Natural killer cell (primary cell): ENCODE measurements around the gene MTOR. TPM values are rescaled to one million over a fixed set of nuclear protein-coding genes. Genes with fewer than 3 reads are reported as not detected.

Source experiments
- ATAC-seq, 3 donors: fragments of 150-1000 bp in 2 of 3; fragments of 200-7000 bp in 1 of 3; cut with Tn5 transposase; 1 replicate in 1 of 3; 2 replicates in 2 of 3; pipeline ENCODE4 v1.10.0; 2021; ENCODE audit warnings: mild to moderate bottlenecking in 2 of 3, moderate library complexity in 2 of 3
- DNase-seq, 2 donors: peaks; one replicate each; pipeline versions ENCODE4 v3.0.0 to v3.0.0-alpha.2; 2013 to 2021; ENCODE audit warnings: mixed read lengths in 1 of 2
- H3K27ac ChIP-seq: one replicate; pipeline ENCODE4 v1.5.1; 2013; ENCODE audit warnings: mild to moderate bottlenecking, low read length
- H3K27me3 ChIP-seq: one replicate; pipeline ENCODE4 v1.6.1; 2013; ENCODE audit warnings: low read length; ENCODE audit not compliant: control insufficient read depth, insufficient read depth
- H3K36me3 ChIP-seq: one replicate; pipeline ENCODE4 v1.6.1; 2013; ENCODE audit warnings: low read length; ENCODE audit not compliant: control insufficient read depth, insufficient read depth
- H3K4me1 ChIP-seq: one replicate; pipeline ENCODE4 v1.6.1; 2013; ENCODE audit warnings: low read length; ENCODE audit not compliant: control insufficient read depth, insufficient read depth
- H3K4me3 ChIP-seq: one replicate; pipeline ENCODE4 v1.5.1; 2013; ENCODE audit warnings: low read length
- H3K9me3 ChIP-seq: one replicate; pipeline ENCODE4 v1.6.1; 2013; ENCODE audit warnings: low read length; ENCODE audit not compliant: control insufficient read depth, insufficient read depth
- H3K27ac Mint-ChIP-seq, 2 donors: one replicate each; pipeline ENCODE4 v1.8.0; 2022; ENCODE audit warnings: mild to moderate bottlenecking in 2 of 2, mixed read lengths in 2 of 2, moderate library complexity in 1 of 2
- H3K27me3 Mint-ChIP-seq, 2 donors: one replicate each; pipeline ENCODE4 v1.8.0; 2022; ENCODE audit warnings: low read depth in 2 of 2, mixed read lengths in 2 of 2
- H3K36me3 Mint-ChIP-seq: one replicate; pipeline ENCODE4 v1.8.0; 2022; ENCODE audit warnings: mixed read lengths
- H3K4me1 Mint-ChIP-seq, 2 donors: one replicate each; pipeline ENCODE4 v1.8.0; 2022; ENCODE audit warnings: mixed read lengths in 2 of 2
- H3K4me3 Mint-ChIP-seq: one replicate; pipeline ENCODE4 v1.8.0; 2022; ENCODE audit warnings: mild to moderate bottlenecking, moderate library complexity, mixed read lengths
- H3K9me3 Mint-ChIP-seq, 2 donors: one replicate each; pipeline ENCODE4 v1.8.0; 2022; ENCODE audit warnings: mixed read lengths in 2 of 2
- CTCF ChIP-seq: fragments of 200-600 bp; IDR thresholded peaks from one replicate; pipeline ENCODE4 v1.8.0; 2022; ENCODE audit warnings: antibody characterized with exemption
- WGBS: methylation state at CpG from one replicate; pipeline ENCODE4 v1.1.7; 2013; ENCODE audit warnings: missing lambda C conversion rate; ENCODE audit not compliant: insufficient coverage; 5-methylcytosine and 5-hydroxymethylcytosine counted together
- intact Hi-C: fragments of 100-400 bp; cut with micrococcal nuclease; formaldehyde crosslinking; loops from one replicate; pipeline ENCODE4 v1.14.2; 2022
- total RNA-seq, 4 donors: library from RNA; stranded (reverse); fragments of 120-200 nt in 1 of 4; gene quantifications; one replicate each; pipeline versions ENCODE4 v1.2.3 to v1.2.4, GENCODE V29; 2013 to 2022

Gene MTOR
- total RNA-seq, 3 donors from 2014 or later (not counting 1 experiment from before 2014, with no cell fraction given) = 42.7 to 54.6 (median 43.7) TPM

GRCh38 chr1:11266268-11267074, 4.1 kb upstream of the MTOR start:
- H3K4me1 Mint-ChIP-seq = peaks cover 11% of the 10 kb centered on the region in 2 donors
- no peak overlapping the region for H3K4me3 ChIP-seq
- no peak overlapping the region for H3K4me3 Mint-ChIP-seq
- 90% methylated on average over 12 of the region's 12 CpGs for WGBS
- DNase-seq (no peak), ATAC-seq (no peak)
- intact Hi-C loops = loop anchor here (10.0 kb wide), 1 partner anchor 468 kb away; the partner anchor contains the start of gene AGTRAP
- no peak overlapping the region for H3K27ac Mint-ChIP-seq
- no peaks in the 10 kb centered on the region for H3K27me3 ChIP-seq
- H3K27me3 Mint-ChIP-seq = no peaks in the 10 kb centered on the region
- no peaks in the 10 kb centered on the region for H3K9me3 Mint-ChIP-seq
- H3K36me3 ChIP-seq = no peaks in the 10 kb centered on the region
- H3K36me3 Mint-ChIP-seq = no peaks in the 10 kb centered on the region
- H3K9me3 ChIP-seq = no peaks in the 10 kb centered on the region
- no peak overlapping the region for H3K27ac ChIP-seq
- no peak for TF ChIP-seq CTCF
- H3K4me1 ChIP-seq = peaks cover 14% of the 10 kb centered on the region

- ATAC-seq (no peak), DNase-seq (no peak)
- H3K27ac ChIP-seq = no peak overlapping the region
- H3K4me3 Mint-ChIP-seq = no peak overlapping the region
- H3K27me3 Mint-ChIP-seq = no peaks in the 10 kb centered on the region
- TF ChIP-seq CTCF = no peak
- no peak overlapping the region for H3K4me3 ChIP-seq
- 100% methylated on average over 1 of the region's 1 CpG for WGBS
- H3K9me3 ChIP-seq = no peaks in the 10 kb centered on the region
- no peaks in the 10 kb centered on the region for H3K27me3 ChIP-seq
- intact Hi-C loops = no loop called here
- peaks cover 72% of the 10 kb centered on the region for H3K36me3 ChIP-seq
- H3K4me1 ChIP-seq = no peaks in the 10 kb centered on the region
- H3K4me1 Mint-ChIP-seq = peaks cover under 1 to 7% of the 10 kb centered on the region in 2 donors
- H3K27ac Mint-ChIP-seq = no peak overlapping the region
- peaks cover 19% of the 10 kb centered on the region for H3K36me3 Mint-ChIP-seq
- no peaks in the 10 kb centered on the region for H3K9me3 Mint-ChIP-seq
These were observed 6.1 kb downstream of the MTOR start for GRCh38 chr1:11256299-11256698.

GRCh38 chr1:11253226-11253625, 9.1 kb downstream of the MTOR start:
- H3K36me3 Mint-ChIP-seq = peaks cover 19% of the 10 kb centered on the region
- ATAC-seq = no peak
- H3K27ac Mint-ChIP-seq = no peak overlapping the region

More at GRCh38 chr1:11253226-11253625, 9.1 kb downstream of the MTOR start:
- H3K27me3 Mint-ChIP-seq = no peaks in the 10 kb centered on the region
- H3K9me3 ChIP-seq = no peaks in the 10 kb centered on the region
- TF ChIP-seq CTCF = no peak
- WGBS = 96% methylated on average over 8 of the region's 8 CpGs
- H3K27ac ChIP-seq = no peak overlapping the region
- peaks cover 0 to 13% of the 10 kb centered on the region in 2 donors for H3K4me1 Mint-ChIP-seq
- no peak overlapping the region for H3K4me3 ChIP-seq
- no peaks in the 10 kb centered on the region for H3K27me3 ChIP-seq
- no peaks in the 10 kb centered on the region for H3K4me1 ChIP-seq
- DNase-seq = no peak
- peaks cover 69% of the 10 kb centered on the region for H3K36me3 ChIP-seq
- no peaks in the 10 kb centered on the region for H3K9me3 Mint-ChIP-seq
- no peak overlapping the region for H3K4me3 Mint-ChIP-seq
- intact Hi-C loops = no loop called here
